ELF-1 (cell line): Measurements from ENCODE around the gene NDUFS7.

Source experiments
- DNase-seq: peaks from one replicate; pipeline ENCODE4 v3.0.0-alpha.2; 2016; ENCODE audit warnings: low read depth, low spot score

The NDUFS7 gene

GRCh38 chr19:1384478-1385110, 887 bp downstream of the NDUFS7 start:
- DNase-seq = no peak

GRCh38 chr19:1385816-1386215, 2.1 kb downstream of the NDUFS7 start:
- no peak for DNase-seq

GRCh38 chr19:1386945-1387683, 3.4 kb downstream of the NDUFS7 start:
- DNase-seq = no peak

- no peak for DNase-seq
Observed at GRCh38 chr19:1387684-1388636, 4.3 kb downstream of the NDUFS7 start.

GRCh38 chr19:1388637-1389026, 4.9 kb downstream of the NDUFS7 start:
- DNase-seq = no peak

- no peak for DNase-seq
Observed at GRCh38 chr19:1389033-1389940, 5.6 kb downstream of the NDUFS7 start.

GRCh38 chr19:1390890-1391423, 7.2 kb downstream of the NDUFS7 start:
- no peak for DNase-seq

- DNase-seq = no peak
Observed at GRCh38 chr19:1392407-1392806, 8.7 kb downstream of the NDUFS7 start.

GRCh38 chr19:1392939-1393530, 9.3 kb downstream of the NDUFS7 start:
- DNase-seq = no peak

- DNase-seq = no peak
Observed at GRCh38 chr19:1393841-1394240, 10.1 kb downstream of the NDUFS7 start.

GRCh38 chr19:1394252-1395193, 10.8 kb downstream of the NDUFS7 start:
- DNase-seq = no peak

- no peak for DNase-seq
Observed at GRCh38 chr19:1395194-1396018, 11.7 kb downstream of the NDUFS7 start.

- no peak for DNase-seq
Observed at GRCh38 chr19:1396019-1396767, 12.5 kb downstream of the NDUFS7 start.

- DNase-seq = no peak
Observed at GRCh38 chr19:1396768-1397679, 13.3 kb downstream of the NDUFS7 start.

- no peak for DNase-seq
Observed at GRCh38 chr19:1397838-1398237, 14.1 kb downstream of the NDUFS7 start.

- DNase-seq = no peak
Observed at GRCh38 chr19:1399079-1399478, 15.4 kb downstream of the NDUFS7 start.

GRCh38 chr19:1399745-1400144, 16.0 kb downstream of the NDUFS7 start:
- no peak for DNase-seq
